ENCODE measurements around the gene ARHGEF7. TPM values are rescaled to one million over a fixed set of nuclear protein-coding genes. Genes with fewer than 3 reads are reported as not detected.
A peak's percentile ranks its signal among the peaks of the same experiment; 100 is the strongest.

Gene ARHGEF7
- total and polyA plus RNA-seq, 2 experiments from 2014 or later, result 23.6 to 58.9 TPM

DNA sequence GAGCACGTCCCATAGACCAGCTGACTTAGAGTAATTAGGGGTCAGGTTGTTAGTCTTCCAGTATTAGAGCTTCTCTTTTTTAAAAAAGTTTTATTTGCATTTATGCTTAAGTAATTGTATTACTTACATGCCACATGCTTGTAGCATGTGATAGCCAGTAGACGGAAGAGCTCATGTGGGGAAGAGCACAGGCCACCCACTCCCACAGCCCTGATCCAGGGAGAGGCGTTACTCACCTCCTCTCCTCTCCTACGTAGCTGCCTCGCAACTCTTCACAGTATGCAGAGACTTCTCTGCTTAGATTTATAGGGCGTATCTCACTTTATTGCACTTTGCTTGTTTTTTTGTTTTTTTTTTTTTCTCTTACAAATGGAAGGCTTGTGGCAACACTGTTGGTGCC, 110.1 kb downstream of the ARHGEF7 start (continued):
- TF ChIP-seq, protein P1, sequence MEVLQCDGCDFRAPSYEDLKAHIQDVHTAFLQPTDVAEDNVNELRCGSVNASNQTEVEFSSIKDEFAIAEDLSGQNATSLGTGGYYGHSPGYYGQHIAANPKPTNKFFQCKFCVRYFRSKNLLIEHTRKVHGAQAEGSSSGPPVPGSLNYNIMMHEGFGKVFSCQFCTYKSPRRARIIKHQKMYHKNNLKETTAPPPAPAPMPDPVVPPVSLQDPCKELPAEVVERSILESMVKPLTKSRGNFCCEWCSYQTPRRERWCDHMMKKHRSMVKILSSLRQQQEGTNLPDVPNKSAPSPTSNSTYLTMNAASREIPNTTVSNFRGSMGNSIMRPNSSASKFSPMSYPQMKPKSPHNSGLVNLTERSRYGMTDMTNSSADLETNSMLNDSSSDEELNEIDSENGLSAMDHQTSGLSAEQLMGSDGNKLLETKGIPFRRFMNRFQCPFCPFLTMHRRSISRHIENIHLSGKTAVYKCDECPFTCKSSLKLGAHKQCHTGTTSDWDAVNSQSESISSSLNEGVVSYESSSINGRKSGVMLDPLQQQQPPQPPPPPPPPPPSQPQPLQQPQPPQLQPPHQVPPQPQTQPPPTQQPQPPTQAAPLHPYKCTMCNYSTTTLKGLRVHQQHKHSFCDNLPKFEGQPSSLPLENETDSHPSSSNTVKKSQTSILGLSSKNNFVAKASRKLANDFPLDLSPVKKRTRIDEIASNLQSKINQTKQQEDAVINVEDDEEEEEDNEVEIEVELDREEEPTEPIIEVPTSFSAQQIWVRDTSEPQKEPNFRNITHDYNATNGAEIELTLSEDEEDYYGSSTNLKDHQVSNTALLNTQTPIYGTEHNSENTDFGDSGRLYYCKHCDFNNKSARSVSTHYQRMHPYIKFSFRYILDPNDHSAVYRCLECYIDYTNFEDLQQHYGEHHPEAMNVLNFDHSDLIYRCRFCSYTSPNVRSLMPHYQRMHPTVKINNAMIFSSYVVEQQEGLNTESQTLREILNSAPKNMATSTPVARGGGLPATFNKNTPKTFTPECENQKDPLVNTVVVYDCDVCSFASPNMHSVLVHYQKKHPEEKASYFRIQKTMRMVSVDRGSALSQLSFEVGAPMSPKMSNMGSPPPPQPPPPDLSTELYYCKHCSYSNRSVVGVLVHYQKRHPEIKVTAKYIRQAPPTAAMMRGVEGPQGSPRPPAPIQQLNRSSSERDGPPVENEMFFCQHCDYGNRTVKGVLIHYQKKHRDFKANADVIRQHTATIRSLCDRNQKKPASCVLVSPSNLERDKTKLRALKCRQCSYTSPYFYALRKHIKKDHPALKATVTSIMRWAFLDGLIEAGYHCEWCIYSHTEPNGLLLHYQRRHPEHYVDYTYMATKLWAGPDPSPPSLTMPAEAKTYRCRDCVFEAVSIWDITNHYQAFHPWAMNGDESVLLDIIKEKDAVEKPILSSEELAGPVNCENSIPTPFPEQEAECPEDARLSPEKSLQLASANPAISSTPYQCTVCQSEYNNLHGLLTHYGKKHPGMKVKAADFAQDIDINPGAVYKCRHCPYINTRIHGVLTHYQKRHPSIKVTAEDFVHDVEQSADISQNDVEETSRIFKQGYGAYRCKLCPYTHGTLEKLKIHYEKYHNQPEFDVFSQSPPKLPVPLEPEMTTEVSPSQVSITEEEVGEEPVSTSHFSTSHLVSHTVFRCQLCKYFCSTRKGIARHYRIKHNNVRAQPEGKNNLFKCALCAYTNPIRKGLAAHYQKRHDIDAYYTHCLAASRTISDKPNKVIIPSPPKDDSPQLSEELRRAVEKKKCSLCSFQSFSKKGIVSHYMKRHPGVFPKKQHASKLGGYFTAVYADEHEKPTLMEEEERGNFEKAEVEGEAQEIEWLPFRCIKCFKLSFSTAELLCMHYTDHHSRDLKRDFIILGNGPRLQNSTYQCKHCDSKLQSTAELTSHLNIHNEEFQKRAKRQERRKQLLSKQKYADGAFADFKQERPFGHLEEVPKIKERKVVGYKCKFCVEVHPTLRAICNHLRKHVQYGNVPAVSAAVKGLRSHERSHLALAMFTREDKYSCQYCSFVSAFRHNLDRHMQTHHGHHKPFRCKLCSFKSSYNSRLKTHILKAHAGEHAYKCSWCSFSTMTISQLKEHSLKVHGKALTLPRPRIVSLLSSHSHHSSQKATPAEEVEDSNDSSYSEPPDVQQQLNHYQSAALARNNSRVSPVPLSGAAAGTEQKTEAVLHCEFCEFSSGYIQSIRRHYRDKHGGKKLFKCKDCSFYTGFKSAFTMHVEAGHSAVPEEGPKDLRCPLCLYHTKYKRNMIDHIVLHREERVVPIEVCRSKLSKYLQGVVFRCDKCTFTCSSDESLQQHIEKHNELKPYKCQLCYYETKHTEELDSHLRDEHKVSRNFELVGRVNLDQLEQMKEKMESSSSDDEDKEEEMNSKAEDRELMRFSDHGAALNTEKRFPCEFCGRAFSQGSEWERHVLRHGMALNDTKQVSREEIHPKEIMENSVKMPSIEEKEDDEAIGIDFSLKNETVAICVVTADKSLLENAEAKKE (CRISPR knock-in tag; IDR thresholded peaks at IDR 0.05), result no peak
- TF ChIP-seq ZNF114 (CRISPR knock-in tag; IDR thresholded peaks at IDR 0.05), result no peak

DNA sequence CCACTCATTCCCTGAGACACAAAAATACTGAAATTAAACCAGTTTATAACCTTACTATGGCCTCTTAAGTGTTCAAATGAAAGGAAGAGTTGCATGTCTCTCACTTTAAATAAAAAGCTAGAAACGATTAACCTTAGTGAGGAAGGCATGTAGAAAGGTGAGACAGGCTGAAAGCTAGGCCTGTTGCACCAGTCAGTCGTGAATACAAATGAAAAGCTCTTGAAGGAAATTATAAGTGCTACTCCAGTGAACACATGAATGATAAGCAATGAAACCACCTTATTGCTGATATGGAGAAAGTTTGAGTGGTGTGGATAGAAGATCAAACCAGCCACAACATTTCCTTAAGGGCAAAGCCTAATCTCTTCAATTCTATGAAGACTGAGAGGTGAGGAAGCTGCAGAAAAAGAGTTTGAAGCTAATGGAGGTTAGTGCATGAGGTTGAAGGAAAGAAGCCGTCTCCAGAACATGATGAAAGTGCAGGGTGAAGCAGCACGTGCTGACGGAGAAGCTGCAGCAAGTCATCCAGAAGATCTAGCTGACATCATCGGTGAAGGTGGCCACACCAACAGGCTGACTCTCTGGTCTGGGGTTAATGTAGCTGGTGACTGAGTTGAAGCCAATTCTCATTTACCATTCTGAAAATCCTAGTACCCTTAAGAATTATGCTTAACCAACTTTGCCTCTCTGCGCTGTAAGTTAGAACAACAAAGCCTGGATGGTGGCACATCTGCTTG, 110.9 kb downstream of the ARHGEF7 start:
- Histone ChIP-seq H4K20me1 (replicated peaks; ENCODE audit: insufficient read depth) (peaks cover 33% of the 10 kb centered on the region), H3K4me3 (no peak overlapping the region), H3K4me1 (ENCODE audit: insufficient read depth) (no peaks in the 10 kb centered on the region), H3F3A (replicated peaks; ENCODE audit: low read depth) (no peaks in the 10 kb centered on the region), H3K36me3 (ENCODE audit: insufficient read depth) (no peaks in the 10 kb centered on the region), H3K4me2 (no peak overlapping the region), H3K27ac (ENCODE audit: low read depth) (no peak overlapping the region), H3K79me2 (replicated peaks; ENCODE audit: insufficient read depth) (peaks cover 69% of the 10 kb centered on the region), H2AFZ (no peak overlapping the region), H3K9me2 (ENCODE audit: insufficient read depth) (no peaks in the 10 kb centered on the region), H3K27me3 (ENCODE audit: insufficient read depth) (no peaks in the 10 kb centered on the region)
- DNase-seq (ENCODE audit: low spot score) (no peak), ATAC-seq (no peak)
- Mint-ChIP-seq H3K9me3 (no peaks in the 10 kb centered on the region), H3K4me3 (no peak overlapping the region), H3K27me3 (ENCODE audit: insufficient read depth, low read depth, poor library complexity) (peaks cover 2% of the 10 kb centered on the region), H3K36me3 (ENCODE audit: low read depth) (peaks cover 16% of the 10 kb centered on the region; the same call in 2 of the 3 replicates), H3K27ac (peak overlapping the region; percentile 14; the same call in 1 of the 2 replicates), H3K4me1 (peaks cover 31% of the 10 kb centered on the region; the same call in 2 of the 3 replicates)
- TF ChIP-seq STAT1 (IDR thresholded peaks at IDR 0.05; ENCODE audit: unreplicated experiment), result no peak
- TF ChIP-seq, protein P2, sequence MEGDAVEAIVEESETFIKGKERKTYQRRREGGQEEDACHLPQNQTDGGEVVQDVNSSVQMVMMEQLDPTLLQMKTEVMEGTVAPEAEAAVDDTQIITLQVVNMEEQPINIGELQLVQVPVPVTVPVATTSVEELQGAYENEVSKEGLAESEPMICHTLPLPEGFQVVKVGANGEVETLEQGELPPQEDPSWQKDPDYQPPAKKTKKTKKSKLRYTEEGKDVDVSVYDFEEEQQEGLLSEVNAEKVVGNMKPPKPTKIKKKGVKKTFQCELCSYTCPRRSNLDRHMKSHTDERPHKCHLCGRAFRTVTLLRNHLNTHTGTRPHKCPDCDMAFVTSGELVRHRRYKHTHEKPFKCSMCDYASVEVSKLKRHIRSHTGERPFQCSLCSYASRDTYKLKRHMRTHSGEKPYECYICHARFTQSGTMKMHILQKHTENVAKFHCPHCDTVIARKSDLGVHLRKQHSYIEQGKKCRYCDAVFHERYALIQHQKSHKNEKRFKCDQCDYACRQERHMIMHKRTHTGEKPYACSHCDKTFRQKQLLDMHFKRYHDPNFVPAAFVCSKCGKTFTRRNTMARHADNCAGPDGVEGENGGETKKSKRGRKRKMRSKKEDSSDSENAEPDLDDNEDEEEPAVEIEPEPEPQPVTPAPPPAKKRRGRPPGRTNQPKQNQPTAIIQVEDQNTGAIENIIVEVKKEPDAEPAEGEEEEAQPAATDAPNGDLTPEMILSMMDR (conservative IDR thresholded peaks at IDR 0.05; ENCODE audit: low read depth in 2 of 2), result no peak
- TF ChIP-seq, protein P3, sequence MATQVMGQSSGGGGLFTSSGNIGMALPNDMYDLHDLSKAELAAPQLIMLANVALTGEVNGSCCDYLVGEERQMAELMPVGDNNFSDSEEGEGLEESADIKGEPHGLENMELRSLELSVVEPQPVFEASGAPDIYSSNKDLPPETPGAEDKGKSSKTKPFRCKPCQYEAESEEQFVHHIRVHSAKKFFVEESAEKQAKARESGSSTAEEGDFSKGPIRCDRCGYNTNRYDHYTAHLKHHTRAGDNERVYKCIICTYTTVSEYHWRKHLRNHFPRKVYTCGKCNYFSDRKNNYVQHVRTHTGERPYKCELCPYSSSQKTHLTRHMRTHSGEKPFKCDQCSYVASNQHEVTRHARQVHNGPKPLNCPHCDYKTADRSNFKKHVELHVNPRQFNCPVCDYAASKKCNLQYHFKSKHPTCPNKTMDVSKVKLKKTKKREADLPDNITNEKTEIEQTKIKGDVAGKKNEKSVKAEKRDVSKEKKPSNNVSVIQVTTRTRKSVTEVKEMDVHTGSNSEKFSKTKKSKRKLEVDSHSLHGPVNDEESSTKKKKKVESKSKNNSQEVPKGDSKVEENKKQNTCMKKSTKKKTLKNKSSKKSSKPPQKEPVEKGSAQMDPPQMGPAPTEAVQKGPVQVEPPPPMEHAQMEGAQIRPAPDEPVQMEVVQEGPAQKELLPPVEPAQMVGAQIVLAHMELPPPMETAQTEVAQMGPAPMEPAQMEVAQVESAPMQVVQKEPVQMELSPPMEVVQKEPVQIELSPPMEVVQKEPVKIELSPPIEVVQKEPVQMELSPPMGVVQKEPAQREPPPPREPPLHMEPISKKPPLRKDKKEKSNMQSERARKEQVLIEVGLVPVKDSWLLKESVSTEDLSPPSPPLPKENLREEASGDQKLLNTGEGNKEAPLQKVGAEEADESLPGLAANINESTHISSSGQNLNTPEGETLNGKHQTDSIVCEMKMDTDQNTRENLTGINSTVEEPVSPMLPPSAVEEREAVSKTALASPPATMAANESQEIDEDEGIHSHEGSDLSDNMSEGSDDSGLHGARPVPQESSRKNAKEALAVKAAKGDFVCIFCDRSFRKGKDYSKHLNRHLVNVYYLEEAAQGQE (IDR thresholded peaks at IDR 0.05; ENCODE audit: unreplicated experiment), result no peak
- TF ChIP-seq ZNF114 (CRISPR knock-in tag; IDR thresholded peaks at IDR 0.05), result no peak
- TF ChIP-seq EZH2 (IDR thresholded peaks at IDR 0.05; ENCODE audit: low read depth, unreplicated experiment), result no peak
- TF ChIP-seq CREB1 (CRISPR knock-in tag; IDR thresholded peaks at IDR 0.05; ENCODE audit: low read depth), result no peak
- no peak for TF ChIP-seq POLR2AphosphoS5 (IDR thresholded peaks at IDR 0.05; ENCODE audit: low read depth)

Measured in GM23338 (cell line).